ENCODE results near the gene SLC25A44. TPM values are rescaled to one million over a fixed set of nuclear protein-coding genes. Genes with fewer than 3 reads are reported as not detected.
"Not testable (repeated sequence)": the region's sequence is repeated elsewhere in the genome, so short reads cannot be mapped to it uniquely, and the experiment has no call there.

The SLC25A44 gene
- total RNA-seq, 1 experiment from 2014 or later, result 11.8 TPM

GRCh38 chr1:156191292-156191964 is 2.5 kb upstream of the SLC25A44 start:
- in situ Hi-C loops (cut with HindIII; ENCODE audit: low pct_unique_long_range_greater_than_20kb, low sequenced_read_pairs), result no loop called here

GRCh38 chr1:156193208-156193487 is 756 bp upstream of the SLC25A44 start:
- DNase-seq (ENCODE audit: low read depth), result no peak
- in situ Hi-C loops (cut with HindIII; ENCODE audit: low pct_unique_long_range_greater_than_20kb, low sequenced_read_pairs), result no loop called here

More at GRCh38 chr1:156191292-156191964, 2.5 kb upstream of the SLC25A44 start:
- no peak for DNase-seq (ENCODE audit: low read depth)

- in situ Hi-C loops (cut with HindIII; ENCODE audit: low pct_unique_long_range_greater_than_20kb, low sequenced_read_pairs), result no loop called here
- DNase-seq (ENCODE audit: low read depth), result no peak
Observed at GRCh38 chr1:156194300-156194652, 372 bp downstream of the SLC25A44 start.

GRCh38 chr1:156195853-156196252 is 1.9 kb downstream of the SLC25A44 start:
- in situ Hi-C loops (cut with HindIII; ENCODE audit: low pct_unique_long_range_greater_than_20kb, low sequenced_read_pairs), result no loop called here
- no peak for DNase-seq (ENCODE audit: low read depth)

GRCh38 chr1:156196445-156196844 is 2.5 kb downstream of the SLC25A44 start:
- DNase-seq (ENCODE audit: low read depth), result no peak
- in situ Hi-C loops (cut with HindIII; ENCODE audit: low pct_unique_long_range_greater_than_20kb, low sequenced_read_pairs), result no loop called here

- in situ Hi-C loops (cut with HindIII; ENCODE audit: low pct_unique_long_range_greater_than_20kb, low sequenced_read_pairs), result no loop called here
- no peak for DNase-seq (ENCODE audit: low read depth)
Observed at GRCh38 chr1:156198831-156199349, 5.0 kb downstream of the SLC25A44 start.

GRCh38 chr1:156200044-156200443 is 6.1 kb downstream of the SLC25A44 start:
- in situ Hi-C loops (cut with HindIII; ENCODE audit: low pct_unique_long_range_greater_than_20kb, low sequenced_read_pairs), result no loop called here

GRCh38 chr1:156203331-156203730 is 9.4 kb downstream of the SLC25A44 start:
- no peak for DNase-seq (ENCODE audit: low read depth)
- in situ Hi-C loops (cut with HindIII; ENCODE audit: low pct_unique_long_range_greater_than_20kb, low sequenced_read_pairs), result no loop called here

More at GRCh38 chr1:156200044-156200443, 6.1 kb downstream of the SLC25A44 start:
- no peak for DNase-seq (ENCODE audit: low read depth)

- no peak for DNase-seq (ENCODE audit: low read depth)
- in situ Hi-C loops (cut with HindIII; ENCODE audit: low pct_unique_long_range_greater_than_20kb, low sequenced_read_pairs), result no loop called here
Observed at GRCh38 chr1:156204686-156205085, 10.8 kb downstream of the SLC25A44 start.

GRCh38 chr1:156211243-156211642 is 17.3 kb downstream of the SLC25A44 start:
- in situ Hi-C loops (cut with HindIII; ENCODE audit: low pct_unique_long_range_greater_than_20kb, low sequenced_read_pairs), result no loop called here
- DNase-seq (ENCODE audit: low read depth), result no peak

GRCh38 chr1:156212130-156212529 is 18.2 kb downstream of the SLC25A44 start:
- DNase-seq (ENCODE audit: low read depth), result no peak
- in situ Hi-C loops (cut with HindIII; ENCODE audit: low pct_unique_long_range_greater_than_20kb, low sequenced_read_pairs), result no loop called here

GRCh38 chr1:156212833-156213643 is 19.1 kb downstream of the SLC25A44 start, which contains the start of gene PMF1:
TSS of gene PMF1 (plus strand) at chr1:156213007. CDS start at chr1:156213016, 9 bp downstream.
- in situ Hi-C loops (cut with HindIII; ENCODE audit: low pct_unique_long_range_greater_than_20kb, low sequenced_read_pairs), result no loop called here
- peak; percentile 97 for DNase-seq (ENCODE audit: low read depth)

GRCh38 chr1:156213644-156213966 is 19.7 kb downstream of the SLC25A44 start:
- no peak for DNase-seq (ENCODE audit: low read depth)
- in situ Hi-C loops (cut with HindIII; ENCODE audit: low pct_unique_long_range_greater_than_20kb, low sequenced_read_pairs), result no loop called here

- DNase-seq (ENCODE audit: low read depth), result peak; percentile 84
- in situ Hi-C loops (cut with HindIII; ENCODE audit: low pct_unique_long_range_greater_than_20kb, low sequenced_read_pairs), result no loop called here
Observed at GRCh38 chr1:156214024-156214748, 20.3 kb downstream of the SLC25A44 start.

GRCh38 chr1:156216361-156217086 is 22.6 kb downstream of the SLC25A44 start:
- in situ Hi-C loops (cut with HindIII; ENCODE audit: low pct_unique_long_range_greater_than_20kb, low sequenced_read_pairs), result not testable (repeated sequence)

GRCh38 chr1:156217871-156218270 is 24.0 kb downstream of the SLC25A44 start:
- no peak for DNase-seq (ENCODE audit: low read depth)
- in situ Hi-C loops (cut with HindIII; ENCODE audit: low pct_unique_long_range_greater_than_20kb, low sequenced_read_pairs), result no loop called here

More at GRCh38 chr1:156216361-156217086, 22.6 kb downstream of the SLC25A44 start:
- DNase-seq (ENCODE audit: low read depth), result not testable (repeated sequence)

GRCh38 chr1:156220226-156220625 is 26.3 kb downstream of the SLC25A44 start:
- in situ Hi-C loops (cut with HindIII; ENCODE audit: low pct_unique_long_range_greater_than_20kb, low sequenced_read_pairs), result no loop called here
- DNase-seq (ENCODE audit: low read depth), result no peak

GRCh38 chr1:156221986-156222692 is 28.2 kb downstream of the SLC25A44 start:
- in situ Hi-C loops (cut with HindIII; ENCODE audit: low pct_unique_long_range_greater_than_20kb, low sequenced_read_pairs), result no loop called here

More at GRCh38 chr1:156221986-156222692, 28.2 kb downstream of the SLC25A44 start:
- no peak for DNase-seq (ENCODE audit: low read depth)
